ENCODE measurements around the gene PLEKHA5.

Gene PLEKHA5

DNA sequence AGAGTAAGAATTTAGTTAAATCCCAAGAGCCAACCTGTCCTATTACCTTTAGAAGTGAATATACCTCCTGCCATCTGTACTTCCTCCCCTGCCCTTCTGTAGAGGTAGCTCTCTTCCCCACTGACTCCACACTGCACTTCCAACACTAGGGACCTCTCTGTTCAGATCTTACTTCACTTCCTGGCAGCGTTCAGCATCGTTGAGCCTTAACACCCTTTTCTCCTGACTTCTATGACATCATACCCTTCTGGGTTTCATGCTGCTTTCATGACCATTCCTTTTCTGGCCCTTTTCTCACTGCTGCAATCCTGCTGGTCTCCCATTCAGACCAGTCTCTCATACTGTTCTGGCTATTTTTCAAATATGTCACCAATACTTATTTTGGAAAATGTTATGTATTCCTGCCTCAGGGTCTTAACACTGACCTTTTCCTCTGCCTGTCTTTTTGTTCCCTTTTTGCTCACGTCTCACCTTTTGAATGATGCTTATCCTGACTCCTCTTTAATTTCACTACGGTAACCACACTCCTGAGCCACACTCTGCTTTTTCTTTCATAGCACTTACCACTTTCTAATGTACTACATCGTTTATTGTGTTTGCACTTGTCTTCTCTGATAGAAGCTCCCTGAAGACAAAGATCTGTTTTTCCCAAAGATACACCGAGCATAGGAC, 67.6 kb downstream of the PLEKHA5 start:
- Histone ChIP-seq H3K27me3 (ENCODE audit: insufficient read depth, low read depth, severe bottlenecking) (no peaks in the 10 kb centered on the region), H3K9me3 (ENCODE audit: severe bottlenecking) (no peaks in the 10 kb centered on the region), H3K4me3 (ENCODE audit: low read depth, low read length) (no peak overlapping the region), H3K36me3 (no peaks in the 10 kb centered on the region), H3K27ac (no peak overlapping the region)
- no peak for DNase-seq
- TF ChIP-seq, protein P1, sequence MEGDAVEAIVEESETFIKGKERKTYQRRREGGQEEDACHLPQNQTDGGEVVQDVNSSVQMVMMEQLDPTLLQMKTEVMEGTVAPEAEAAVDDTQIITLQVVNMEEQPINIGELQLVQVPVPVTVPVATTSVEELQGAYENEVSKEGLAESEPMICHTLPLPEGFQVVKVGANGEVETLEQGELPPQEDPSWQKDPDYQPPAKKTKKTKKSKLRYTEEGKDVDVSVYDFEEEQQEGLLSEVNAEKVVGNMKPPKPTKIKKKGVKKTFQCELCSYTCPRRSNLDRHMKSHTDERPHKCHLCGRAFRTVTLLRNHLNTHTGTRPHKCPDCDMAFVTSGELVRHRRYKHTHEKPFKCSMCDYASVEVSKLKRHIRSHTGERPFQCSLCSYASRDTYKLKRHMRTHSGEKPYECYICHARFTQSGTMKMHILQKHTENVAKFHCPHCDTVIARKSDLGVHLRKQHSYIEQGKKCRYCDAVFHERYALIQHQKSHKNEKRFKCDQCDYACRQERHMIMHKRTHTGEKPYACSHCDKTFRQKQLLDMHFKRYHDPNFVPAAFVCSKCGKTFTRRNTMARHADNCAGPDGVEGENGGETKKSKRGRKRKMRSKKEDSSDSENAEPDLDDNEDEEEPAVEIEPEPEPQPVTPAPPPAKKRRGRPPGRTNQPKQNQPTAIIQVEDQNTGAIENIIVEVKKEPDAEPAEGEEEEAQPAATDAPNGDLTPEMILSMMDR (IDR thresholded peaks at IDR 0.05; ENCODE audit: low read depth, low read length): no peak

DNA sequence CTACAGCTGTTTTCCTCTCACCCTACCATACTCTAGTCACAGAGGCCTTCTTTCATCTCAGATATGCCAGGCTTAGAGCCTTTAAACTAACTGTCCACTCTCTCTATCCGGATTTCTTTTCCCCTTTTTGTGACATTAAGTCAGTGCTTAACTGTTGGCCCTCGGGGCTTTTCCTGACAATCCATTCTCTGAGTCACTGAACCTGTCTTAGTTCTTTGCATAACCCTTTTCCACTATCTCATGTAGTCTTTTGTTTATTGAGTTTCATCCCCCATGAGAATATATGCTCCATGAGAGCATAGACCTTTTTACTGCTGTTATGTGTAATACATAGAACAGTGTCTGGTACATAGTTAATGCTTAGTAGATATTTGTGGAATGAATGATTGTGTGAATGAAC, 68.7 kb downstream of the PLEKHA5 start:
- H3K27me3 ChIP-seq (ENCODE audit: insufficient read depth, low read depth, severe bottlenecking): no peaks in the 10 kb centered on the region
- no peaks in the 10 kb centered on the region for H3K36me3 ChIP-seq
- TF ChIP-seq, protein P1 (IDR thresholded peaks at IDR 0.05; ENCODE audit: low read depth, low read length): no peak
- no peak overlapping the region for H3K27ac ChIP-seq
- no peak for DNase-seq
- no peak overlapping the region for H3K4me3 ChIP-seq (ENCODE audit: low read depth, low read length)
- H3K9me3 ChIP-seq (ENCODE audit: severe bottlenecking): no peaks in the 10 kb centered on the region

DNA sequence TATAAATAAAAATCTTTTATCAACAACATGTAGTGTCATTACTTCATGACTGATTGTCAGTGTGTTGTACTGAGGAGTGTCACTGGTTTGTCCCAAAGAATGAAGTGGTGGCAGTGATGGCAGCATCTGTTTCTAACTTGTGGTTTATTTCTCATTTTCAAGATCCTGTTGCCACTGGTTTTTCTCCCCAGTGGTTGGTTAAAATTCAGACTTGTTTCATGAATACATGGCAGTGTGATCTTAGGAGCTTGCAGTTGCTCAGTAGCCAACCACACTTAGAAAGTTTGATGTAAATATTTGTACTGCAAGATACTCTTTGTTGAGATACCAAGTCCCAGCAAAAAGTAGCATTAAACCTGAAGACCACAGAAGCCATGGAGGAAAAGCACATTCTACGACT, 69.8 kb downstream of the PLEKHA5 start:
- H3K27me3 ChIP-seq (ENCODE audit: insufficient read depth, low read depth, severe bottlenecking): no peaks in the 10 kb centered on the region
- TF ChIP-seq, protein P1 (IDR thresholded peaks at IDR 0.05; ENCODE audit: low read depth, low read length): no peak
- H3K9me3 ChIP-seq (ENCODE audit: severe bottlenecking): no peaks in the 10 kb centered on the region
- no peak for DNase-seq
- no peak overlapping the region for H3K4me3 ChIP-seq (ENCODE audit: low read depth, low read length)
- H3K27ac ChIP-seq: no peak overlapping the region
- no peaks in the 10 kb centered on the region for H3K36me3 ChIP-seq

GRCh38 chr12:19200261-19200660, 70.7 kb downstream of the PLEKHA5 start:
- H3K9me3 ChIP-seq (ENCODE audit: severe bottlenecking): no peaks in the 10 kb centered on the region
- no peak overlapping the region for H3K27ac ChIP-seq
- H3K36me3 ChIP-seq: no peaks in the 10 kb centered on the region
- TF ChIP-seq, protein P1 (IDR thresholded peaks at IDR 0.05; ENCODE audit: low read depth, low read length): no peak
- no peak overlapping the region for H3K4me3 ChIP-seq (ENCODE audit: low read depth, low read length)
- no peaks in the 10 kb centered on the region for H3K27me3 ChIP-seq (ENCODE audit: insufficient read depth, low read depth, severe bottlenecking)
- DNase-seq: no peak

GRCh38 chr12:19201661-19202060, 72.1 kb downstream of the PLEKHA5 start:
- Histone ChIP-seq H3K27me3 (ENCODE audit: insufficient read depth, low read depth, severe bottlenecking) (no peaks in the 10 kb centered on the region), H3K27ac (no peak overlapping the region), H3K4me3 (ENCODE audit: low read depth, low read length) (no peak overlapping the region), H3K36me3 (no peaks in the 10 kb centered on the region), H3K9me3 (ENCODE audit: severe bottlenecking) (no peaks in the 10 kb centered on the region)
- TF ChIP-seq, protein P1 (IDR thresholded peaks at IDR 0.05; ENCODE audit: low read depth, low read length): no peak
- DNase-seq: no peak

DNA sequence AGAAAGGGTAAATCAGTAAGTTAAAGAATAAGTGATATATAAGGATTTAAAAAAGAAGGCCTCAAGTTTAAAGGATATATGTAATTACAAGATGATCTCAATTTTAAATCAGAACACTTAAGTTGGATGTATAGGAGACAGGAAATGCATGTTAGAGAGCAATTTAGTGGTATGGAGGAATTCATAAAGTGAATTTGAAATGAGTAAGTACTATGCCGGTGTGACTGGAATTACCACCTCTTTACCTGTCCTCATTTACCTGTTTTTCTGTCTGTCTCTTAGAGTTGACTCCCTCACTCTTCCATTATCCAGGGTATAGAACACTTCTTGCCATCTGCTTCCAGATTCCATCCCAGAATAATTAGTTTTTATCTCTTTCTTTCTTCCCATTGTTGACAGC, 73.5 kb downstream of the PLEKHA5 start:
- no peak for DNase-seq
- no peak overlapping the region for H3K4me3 ChIP-seq (ENCODE audit: low read depth, low read length)
- H3K9me3 ChIP-seq (ENCODE audit: severe bottlenecking): no peaks in the 10 kb centered on the region
- peaks cover 4% of the 10 kb centered on the region for H3K36me3 ChIP-seq
- TF ChIP-seq, protein P1 (IDR thresholded peaks at IDR 0.05; ENCODE audit: low read depth, low read length): no peak
- H3K27me3 ChIP-seq (ENCODE audit: insufficient read depth, low read depth, severe bottlenecking): no peaks in the 10 kb centered on the region
- H3K27ac ChIP-seq: no peak overlapping the region
